A673 (cell line): Measurements from ENCODE around the gene CFAP100. TPM values are rescaled to one million over a fixed set of nuclear protein-coding genes. Genes with fewer than 3 reads are reported as not detected.

Experiments used
- BruUV-seq: library from RNA; stranded (reverse); fragments of 400-500 nt; replicated peaks from 2 replicates; lab custom pipeline; 2021; lab: Mats Ljungman, UMichigan
- CTCF ChIA-PET: fragments of 300-600 bp; sonication (Branson Sonifier 250); formaldehyde crosslinking; loops from one replicate; lab custom pipeline; 2022; ENCODE audit warnings: antibody characterized with exemption; lab: Charles Lee
- POLR2A ChIA-PET: fragments of 300-600 bp; sonication (Branson Sonifier 250); formaldehyde crosslinking; loops from one replicate; lab custom pipeline; 2022; ENCODE audit warnings: antibody characterized with exemption; ENCODE audit not compliant: low non-redundant PET; lab: Charles Lee
- DNase-seq: peaks from one replicate; pipeline ENCODE4 v3.0.0-alpha.2; 2015; ENCODE audit warnings: low spot score
- H3K27ac ChIP-seq: fragments of 200-600 bp; sonication (generic); 2 replicates; pipeline ENCODE4 v1.5.1; 2016; ENCODE audit warnings: mixed run types, low read depth, mild to moderate bottlenecking, mixed read lengths, antibody characterized with exemption, low read length; ENCODE audit not compliant: poor library complexity, severe bottlenecking
- H3K27me3 ChIP-seq: fragments of 200-600 bp; sonication (generic); replicated peaks from 2 replicates; pipeline ENCODE4 v1.6.1; 2017; ENCODE audit warnings: mixed run types, low read depth, mild to moderate bottlenecking, mixed read lengths, antibody characterized with exemption, low read length; ENCODE audit not compliant: insufficient read depth, poor library complexity
- H3K36me3 ChIP-seq: fragments of 200-600 bp; sonication (generic); 2 replicates; pipeline ENCODE4 v1.6.1; 2016; ENCODE audit warnings: mixed run types, mild to moderate bottlenecking, mixed read lengths, antibody characterized with exemption, low read length; ENCODE audit not compliant: insufficient read depth, poor library complexity, severe bottlenecking
- H3K4me1 ChIP-seq: fragments of 200-600 bp; sonication (generic); 2 replicates; pipeline ENCODE4 v1.6.1; 2017; ENCODE audit warnings: mixed run types, mild to moderate bottlenecking, mixed read lengths, antibody characterized with exemption, low read length; ENCODE audit not compliant: insufficient read depth, poor library complexity, severe bottlenecking
- H3K4me3 ChIP-seq: fragments of 200-600 bp; sonication (generic); 2 replicates; pipeline ENCODE4 v1.5.1; 2016; ENCODE audit warnings: low read depth, mixed run types, mild to moderate bottlenecking, mixed read lengths, low read length; ENCODE audit not compliant: poor library complexity, severe bottlenecking
- H3K9me3 ChIP-seq: fragments of 200-600 bp; sonication (generic); 2 replicates; pipeline ENCODE4 v1.6.1; 2016; ENCODE audit warnings: mixed run types, low read depth, mild to moderate bottlenecking, mixed read lengths, antibody characterized with exemption, low read length; ENCODE audit not compliant: poor library complexity, severe bottlenecking
- CTCF ChIP-seq: fragments of 300-800, 200-600 bp; sonication (generic); conservative IDR thresholded peaks from 2 replicates; pipeline ENCODE4 v1.5.1; 2017; ENCODE audit warnings: low read depth, mild to moderate bottlenecking, antibody characterized with exemption, low read length, moderate library complexity, mixed read lengths
- EZH2 ChIP-seq: fragments of 200-600 bp; sonication (generic); IDR thresholded peaks from 2 replicates; pipeline ENCODE4 v1.6.1; 2017; ENCODE audit warnings: borderline replicate concordance, low read depth, mild to moderate bottlenecking, mixed read lengths, antibody characterized with exemption, low read length; ENCODE audit not compliant: poor library complexity, severe bottlenecking
- intact Hi-C: fragments of 100-400 bp; cut with micrococcal nuclease; formaldehyde crosslinking; loops from one replicate; pipeline ENCODE4 v1.10.0; 2022; ENCODE audit not compliant: unreplicated experiment
- total RNA-seq: library from RNA; stranded (reverse); gene quantifications from 2 replicates; pipeline ENCODE4 v1.2.3, GENCODE V29; 2021

Gene CFAP100
- total RNA-seq, 1 experiment from 2014 or later: not detected

GRCh38 chr3:126454437-126455198 is 59.9 kb downstream of the CFAP100 start:
- TF ChIP-seq EZH2: no peak
- no peak for TF ChIP-seq CTCF
- CTCF ChIA-PET: no interaction called here
- DNase-seq: no peak
- H3K4me3 ChIP-seq: no peak overlapping the region
- intact Hi-C loops: no loop called here
- POLR2A ChIA-PET: no interaction called here
- H3K4me1 ChIP-seq: no peaks in the 10 kb centered on the region
- TSS peak; percentile 7 for BruUV-seq
- no peaks in the 10 kb centered on the region for H3K9me3 ChIP-seq
- H3K27me3 ChIP-seq: no peaks in the 10 kb centered on the region
- H3K27ac ChIP-seq: no peak overlapping the region
- peaks cover 86% of the 10 kb centered on the region for H3K36me3 ChIP-seq

- CTCF ChIA-PET: no interaction called here
- no TSS peak for BruUV-seq
Observed at GRCh38 chr3:126456211-126456610, 61.5 kb downstream of the CFAP100 start.

GRCh38 chr3:126456766-126457388 is 62.2 kb downstream of the CFAP100 start:
- DNase-seq: no peak
- no TSS peak for BruUV-seq
- no peak overlapping the region for H3K4me3 ChIP-seq
- no peaks in the 10 kb centered on the region for H3K27me3 ChIP-seq
- POLR2A ChIA-PET: no interaction called here
- H3K9me3 ChIP-seq: no peaks in the 10 kb centered on the region
- CTCF ChIA-PET: no interaction called here
- intact Hi-C loops: no loop called here
- no peak overlapping the region for H3K27ac ChIP-seq
- H3K36me3 ChIP-seq: peaks cover 88% of the 10 kb centered on the region
- no peaks in the 10 kb centered on the region for H3K4me1 ChIP-seq
- TF ChIP-seq CTCF: no peak
- no peak for TF ChIP-seq EZH2

More at GRCh38 chr3:126456211-126456610, 61.5 kb downstream of the CFAP100 start:
- Histone ChIP-seq H3K36me3 (peaks cover 88% of the 10 kb centered on the region), H3K4me1 (no peaks in the 10 kb centered on the region), H3K9me3 (no peaks in the 10 kb centered on the region), H3K27me3 (no peaks in the 10 kb centered on the region), H3K4me3 (no peak overlapping the region), H3K27ac (peak overlapping the region; percentile 33)
- POLR2A ChIA-PET: no interaction called here
- DNase-seq: no peak
- intact Hi-C loops: no loop called here
- TF ChIP-seq EZH2 (no peak), CTCF (no peak)
